ENCODE results near the gene ARID1A. TPM values are rescaled to one million over a fixed set of nuclear protein-coding genes. Genes with fewer than 3 reads are reported as not detected.

ARID1A gene
- total RNA-seq, 1 donor from 2014 or later, result 186 TPM

DNA sequence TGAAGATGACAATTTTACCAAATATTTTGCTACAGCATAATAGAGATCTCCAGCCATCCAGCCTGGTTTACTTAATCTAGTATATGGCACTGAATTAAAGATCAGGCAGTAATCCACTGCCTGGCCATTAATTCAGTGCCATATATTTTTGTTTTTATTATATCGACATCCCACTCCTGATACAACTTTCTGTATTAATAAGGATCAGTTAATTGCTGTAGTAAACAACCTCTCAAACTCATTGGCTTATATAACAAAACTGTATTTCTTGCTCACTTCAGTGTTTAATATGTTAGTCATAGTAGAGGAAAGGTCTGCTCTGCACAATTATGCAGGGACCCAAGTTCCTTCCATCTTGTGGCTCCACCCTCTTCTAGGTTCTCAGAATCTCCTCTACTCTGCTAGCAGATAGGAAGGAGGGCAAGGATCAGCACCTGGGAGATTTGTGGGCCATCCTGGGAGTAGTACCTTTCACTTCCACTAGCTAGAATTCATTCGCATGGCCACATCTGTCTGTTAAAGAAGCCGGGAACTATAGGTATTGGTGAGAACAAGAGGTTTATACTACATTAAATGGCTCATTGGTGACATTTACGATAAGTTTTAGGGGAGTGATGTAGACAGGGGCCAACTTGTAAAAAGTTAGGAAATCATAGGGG lies 127.1 kb downstream of the ARID1A start:
- no peaks in the 10 kb centered on the region for H3K27me3 Mint-ChIP-seq
- no peaks in the 10 kb centered on the region for H3K36me3 Mint-ChIP-seq (ENCODE audit: insufficient read depth)
- no peak for DNase-seq (ENCODE audit: low spot score, unreplicated experiment)
- no peak overlapping the region for H3K4me3 Mint-ChIP-seq (ENCODE audit: low read depth)
- TF ChIP-seq, protein P1, sequence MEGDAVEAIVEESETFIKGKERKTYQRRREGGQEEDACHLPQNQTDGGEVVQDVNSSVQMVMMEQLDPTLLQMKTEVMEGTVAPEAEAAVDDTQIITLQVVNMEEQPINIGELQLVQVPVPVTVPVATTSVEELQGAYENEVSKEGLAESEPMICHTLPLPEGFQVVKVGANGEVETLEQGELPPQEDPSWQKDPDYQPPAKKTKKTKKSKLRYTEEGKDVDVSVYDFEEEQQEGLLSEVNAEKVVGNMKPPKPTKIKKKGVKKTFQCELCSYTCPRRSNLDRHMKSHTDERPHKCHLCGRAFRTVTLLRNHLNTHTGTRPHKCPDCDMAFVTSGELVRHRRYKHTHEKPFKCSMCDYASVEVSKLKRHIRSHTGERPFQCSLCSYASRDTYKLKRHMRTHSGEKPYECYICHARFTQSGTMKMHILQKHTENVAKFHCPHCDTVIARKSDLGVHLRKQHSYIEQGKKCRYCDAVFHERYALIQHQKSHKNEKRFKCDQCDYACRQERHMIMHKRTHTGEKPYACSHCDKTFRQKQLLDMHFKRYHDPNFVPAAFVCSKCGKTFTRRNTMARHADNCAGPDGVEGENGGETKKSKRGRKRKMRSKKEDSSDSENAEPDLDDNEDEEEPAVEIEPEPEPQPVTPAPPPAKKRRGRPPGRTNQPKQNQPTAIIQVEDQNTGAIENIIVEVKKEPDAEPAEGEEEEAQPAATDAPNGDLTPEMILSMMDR (IDR thresholded peaks at IDR 0.05; ENCODE audit: unreplicated experiment), result no peak
- H3K9me3 Mint-ChIP-seq (ENCODE audit: low read depth), result no peaks in the 10 kb centered on the region
- no peak overlapping the region for H3K27ac Mint-ChIP-seq
- peaks cover 20% of the 10 kb centered on the region for H3K4me1 Mint-ChIP-seq (ENCODE audit: low read depth)

DNA sequence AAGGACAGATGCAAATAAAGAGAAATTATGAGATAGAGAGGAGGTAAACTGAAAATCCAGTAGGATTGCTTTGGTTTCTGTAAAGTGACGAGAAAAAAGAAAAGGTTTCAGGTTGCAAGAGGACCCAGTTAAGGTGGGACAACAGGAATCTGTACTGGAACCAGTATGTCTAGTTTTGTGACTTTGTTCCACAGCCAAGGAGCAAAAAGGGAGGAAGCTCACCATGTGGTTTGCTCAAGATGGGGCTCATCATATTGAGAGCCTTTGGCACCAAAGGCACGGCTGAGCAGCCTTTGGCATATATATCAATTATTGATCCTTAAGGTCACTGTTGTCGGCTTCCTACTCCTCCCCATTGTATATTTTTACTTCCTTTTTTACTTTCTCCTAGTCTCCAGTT lies 128.9 kb downstream of the ARID1A start:
- no peaks in the 10 kb centered on the region for H3K36me3 Mint-ChIP-seq (ENCODE audit: insufficient read depth)
- H3K4me1 Mint-ChIP-seq (ENCODE audit: low read depth), result peaks cover 28% of the 10 kb centered on the region
- TF ChIP-seq, protein P1 (IDR thresholded peaks at IDR 0.05; ENCODE audit: unreplicated experiment), result no peak
- no peaks in the 10 kb centered on the region for H3K27me3 Mint-ChIP-seq
- H3K27ac Mint-ChIP-seq, result peak overlapping the region; percentile 62
- peak overlapping the region; percentile 92 for H3K4me3 Mint-ChIP-seq (ENCODE audit: low read depth)
- DNase-seq (ENCODE audit: low spot score, unreplicated experiment), result no peak
- no peaks in the 10 kb centered on the region for H3K9me3 Mint-ChIP-seq (ENCODE audit: low read depth)

DNA sequence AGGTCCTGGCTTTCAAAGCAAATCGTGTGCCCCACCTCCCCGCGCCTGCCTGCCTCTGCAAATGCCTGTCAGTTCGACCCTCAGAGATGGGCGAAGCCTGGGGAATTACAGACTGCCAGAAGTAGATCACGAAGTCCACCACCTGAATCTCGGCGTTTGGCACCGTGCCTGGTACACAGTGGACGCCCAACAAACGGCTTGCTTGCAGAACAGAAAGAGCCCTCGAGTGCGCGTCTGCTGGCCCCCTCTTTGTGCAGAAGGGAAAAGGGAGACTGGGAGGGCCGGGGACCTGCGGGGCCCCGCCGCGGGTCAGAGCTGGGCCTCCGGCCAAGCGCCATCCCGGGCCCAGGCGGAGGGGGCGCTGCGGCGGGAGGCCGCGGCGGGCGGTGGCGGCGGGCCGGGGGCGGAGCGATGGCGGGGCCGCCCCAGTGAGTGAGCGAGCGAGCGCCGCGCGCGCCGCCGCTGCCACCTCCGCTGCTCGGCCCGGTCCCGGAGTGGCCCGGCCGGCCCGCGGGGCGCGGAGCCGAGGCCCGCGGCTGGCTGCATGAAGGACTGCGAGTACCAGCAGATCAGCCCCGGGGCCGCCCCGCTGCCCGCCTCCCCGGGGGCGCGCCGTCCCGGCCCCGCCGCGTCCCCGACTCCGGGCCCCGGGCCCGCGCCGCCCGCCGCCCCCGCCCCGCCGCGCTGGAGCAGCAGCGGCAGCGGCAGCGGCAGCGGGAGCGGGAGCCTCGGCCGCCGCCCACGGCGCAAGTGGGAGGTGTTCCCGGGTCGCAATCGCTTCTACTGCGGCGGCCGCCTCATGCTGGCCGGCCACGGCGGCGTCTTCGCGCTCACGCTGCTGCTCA lies 130.7 kb downstream of the ARID1A start, which contains the start of gene ZDHHC18:
Gene ZDHHC18, plus strand, starts transcription at position 428 of the 845 bp plus-strand sequence. Its CDS starts 117 bp downstream, at position 545.
- Mint-ChIP-seq H3K27ac (peak within 1 kb of the TSS; percentile 98), H3K36me3 (ENCODE audit: insufficient read depth) (no peaks in the 10 kb centered on the region), H3K4me3 (ENCODE audit: low read depth) (peak within 1 kb of the TSS; percentile 92), H3K9me3 (ENCODE audit: low read depth) (no peaks in the 10 kb centered on the region), H3K4me1 (ENCODE audit: low read depth) (peaks cover 34% of the 10 kb centered on the region), H3K27me3 (no peaks in the 10 kb centered on the region)
- DNase-seq (ENCODE audit: low spot score, unreplicated experiment), result peak; percentile 68
- TF ChIP-seq, protein P1 (IDR thresholded peaks at IDR 0.05; ENCODE audit: unreplicated experiment), result peak; percentile 61

DNA sequence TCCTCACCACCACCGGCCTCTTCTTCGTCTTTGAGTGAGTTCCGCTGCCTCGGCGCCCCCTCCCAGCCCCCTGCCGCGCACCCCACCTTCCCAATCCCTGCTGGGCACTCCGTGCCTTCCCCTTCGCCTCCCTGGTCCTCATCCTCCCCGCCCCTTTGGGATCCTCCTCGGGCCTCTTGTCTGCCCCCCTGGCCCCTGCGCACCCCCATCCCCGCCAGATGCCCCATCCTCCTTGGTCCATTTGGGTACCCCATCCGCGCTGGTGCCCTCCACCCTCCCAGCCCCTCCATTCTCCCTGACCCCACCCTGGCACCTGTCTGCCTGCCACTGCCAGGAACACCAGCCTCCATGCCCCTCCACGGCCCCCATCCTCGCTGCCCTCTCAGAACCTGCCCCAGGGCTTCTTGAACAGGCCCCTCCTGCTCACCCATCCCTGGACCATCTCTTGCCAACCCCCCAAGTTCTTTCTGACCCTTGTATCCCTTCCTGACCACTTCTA lies 131.3 kb downstream of the ARID1A start:
- Mint-ChIP-seq H3K4me1 (ENCODE audit: low read depth) (peaks cover 39% of the 10 kb centered on the region), H3K9me3 (ENCODE audit: low read depth) (no peaks in the 10 kb centered on the region), H3K27ac (no peak overlapping the region), H3K27me3 (no peaks in the 10 kb centered on the region), H3K36me3 (ENCODE audit: insufficient read depth) (no peaks in the 10 kb centered on the region), H3K4me3 (ENCODE audit: low read depth) (peak overlapping the region; percentile 76)
- TF ChIP-seq, protein P1 (IDR thresholded peaks at IDR 0.05; ENCODE audit: unreplicated experiment), result no peak
- no peak for DNase-seq (ENCODE audit: low spot score, unreplicated experiment)

DNA sequence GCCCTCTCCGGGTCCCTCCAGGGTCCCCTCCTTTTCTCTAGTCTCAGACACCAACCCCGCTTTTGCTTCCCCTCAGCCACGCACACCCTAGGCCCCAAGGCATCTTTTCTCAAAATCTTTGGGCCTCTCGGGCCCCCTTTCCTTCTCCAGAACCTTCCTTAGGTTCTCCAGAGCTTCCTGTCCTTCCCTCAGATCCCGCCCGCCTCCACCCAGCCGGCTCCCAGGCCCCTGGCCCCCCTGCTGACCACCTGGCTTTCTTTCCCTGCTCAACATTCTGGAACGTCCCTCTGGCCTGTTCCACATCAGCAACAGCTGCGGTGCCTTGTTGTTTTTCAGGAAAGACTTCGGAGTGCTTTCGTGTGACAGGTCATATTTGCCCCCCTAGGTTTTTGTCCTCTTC lies 131.8 kb downstream of the ARID1A start:
- Mint-ChIP-seq H3K36me3 (ENCODE audit: insufficient read depth) (peaks cover 3% of the 10 kb centered on the region), H3K27ac (peak overlapping the region; percentile 75), H3K27me3 (no peaks in the 10 kb centered on the region), H3K4me1 (ENCODE audit: low read depth) (peaks cover 39% of the 10 kb centered on the region), H3K4me3 (ENCODE audit: low read depth) (peak overlapping the region; percentile 76), H3K9me3 (ENCODE audit: low read depth) (no peaks in the 10 kb centered on the region)
- no peak for DNase-seq (ENCODE audit: low spot score, unreplicated experiment)
- TF ChIP-seq, protein P1 (IDR thresholded peaks at IDR 0.05; ENCODE audit: unreplicated experiment), result no peak
